Heart right ventricle (tissue), 16 donors: Measurements from ENCODE around the gene SFT2D3. TPM values are rescaled to one million over a fixed set of nuclear protein-coding genes. Genes with fewer than 3 reads are reported as not detected.

Experiments
- ATAC-seq, 8 donors: fragments of 200-7000 bp; cut with Tn5 transposase; one replicate each; pipeline ENCODE4 v1.9.1; 2020; ENCODE audit warnings: mild to moderate bottlenecking in 8 of 8, moderate library complexity in 8 of 8, moderate number of reproducible peaks in 1 of 8
- DNase-seq, 2 donors: peaks; one replicate each; pipeline ENCODE4 v3.0.0-alpha.2; 2020
- H3K27ac ChIP-seq, 10 donors: fragments of 200-600 bp; sonication (generic) in 2 of 10; one replicate each; pipeline versions ENCODE4 v1.5.0 to v1.8.0; 2020 to 2022; ENCODE audit warnings: mild to moderate bottlenecking in 3 of 10
- H3K27me3 ChIP-seq, 7 donors: fragments of 200-600 bp; one replicate each; pipeline ENCODE4 v1.8.0; 2021 to 2022; ENCODE audit warnings: mild to moderate bottlenecking in 2 of 7
- H3K36me3 ChIP-seq, 9 donors: fragments of 200-600 bp; sonication (generic) in 1 of 9; one replicate each; pipeline versions ENCODE4 v1.5.0 to v1.8.0; 2020 to 2022; ENCODE audit warnings: mild to moderate bottlenecking in 2 of 9
- H3K4me1 ChIP-seq, 9 donors: fragments of 200-600 bp; sonication (generic) in 1 of 9; one replicate each; pipeline versions ENCODE4 v1.5.0 to v1.8.0; 2020 to 2022; ENCODE audit warnings: mild to moderate bottlenecking in 4 of 9
- H3K4me3 ChIP-seq, 10 donors: fragments of 200-600 bp; sonication (generic) in 2 of 10; one replicate each; pipeline versions ENCODE4 v1.5.0 to v1.8.0; 2020 to 2022; ENCODE audit warnings: mild to moderate bottlenecking in 7 of 10, moderate library complexity in 2 of 10
- H3K9me3 ChIP-seq, 11 donors: fragments of 200-600 bp in 10 of 11; sonication (generic) in 2 of 11; one replicate each; pipeline versions ENCODE4 v1.5.0 to v1.8.0; 2013 to 2022; ENCODE audit warnings: mild to moderate bottlenecking in 2 of 11, control low read depth in 1 of 11, moderate library complexity in 1 of 11
- whole genome bisulfite sequencing, 2 donors: extraction: QIAGEN DNeasy Blood & Tissue Kit; methylation state at CpG; one replicate each; pipeline ENCODE4 v1.1.7; 2013; ENCODE audit warnings: inconsistent platforms in 1 of 2; 5-methylcytosine and 5-hydroxymethylcytosine counted together
- intact Hi-C, 10 donors: fragments of 100-400 bp; cut with DNase I; formaldehyde crosslinking; loops; one replicate each; pipeline versions ENCODE4 v1.11.1 to v1.14.2; 2022
- polyA plus RNA-seq, 2 donors: library from polyadenylated mRNA; stranded (reverse); fragments of 200-250 nt; gene quantifications; one replicate each; pipeline ENCODE4 v1.2.3, GENCODE V29; 2013
- total RNA-seq, 10 donors: library from RNA; stranded (reverse); fragmentation: NEBNext Ultra II Directional in 3 of 10; extraction: Animal tissue kit (Norgen Biotek cat#: 25700) in 3 of 10; gene quantifications; one replicate each; pipeline versions ENCODE4 v1.2.1 to v1.2.4, GENCODE V29; 2021 to 2023
- TF ChIP-seq, protein P1 (sequence below), 9 donors: fragments of 200-600 bp; sonication (generic) in 2 of 9; IDR thresholded peaks; one replicate each; pipeline versions ENCODE4 v1.5.0 to v1.8.0; 2021 to 2022; ENCODE audit warnings: antibody characterized with exemption in 9 of 9, mild to moderate bottlenecking in 5 of 9, moderate library complexity in 1 of 9
- donor health status: Arrhythmogenic right ventricular cardiomyopathy.
- donor health status: ischemic (EF 13 %, LVEDD 7.1; RV severe dilation, severe dysfunction).
- donor health status: healthy with polysubstance abuse.
- donor health status: DM: no; HTN: yes; CAD: no.
- donor health status: DM: no; HTN: no; CAD: no.
- donor health status: ischemic (EF 25% LVEDD 6.9; RV normal size, moderate dysfunction).
- donor health status: ischemic (EF 25% LVEDD 5.7; RV mildly dilated, moderate dysfunction).
- donor health status: healthy.
- donor health status: DM: yes; HTN: yes; CAD: no.
- donor health status: Ischemic cardiomyopathy.
- donor health status: ischemic (EF 35%, LVEDD 5.7; RV mildly dilated, moderate dysfunction).
- donor health status: nonischemic (EF 11% LVEDD 7.7; RV severe dilation, severe dysfunction).
- donor health status: DM: yes; HTN: yes; CAD: no.
- donor health status: PGD.
- donor health status: ischemic (EF 29% LVEDD 5.4; RV normal size, mild dysfunction).
- donor health status: nonischemic (EF 23%, LVEDD 6.1; RV moderate dilation, normal function).

SFT2D3 gene
- total and polyA plus RNA-seq, 12 donors: 2.2 to 5.6 (median 3.4) TPM

- TF ChIP-seq, protein P1, sequence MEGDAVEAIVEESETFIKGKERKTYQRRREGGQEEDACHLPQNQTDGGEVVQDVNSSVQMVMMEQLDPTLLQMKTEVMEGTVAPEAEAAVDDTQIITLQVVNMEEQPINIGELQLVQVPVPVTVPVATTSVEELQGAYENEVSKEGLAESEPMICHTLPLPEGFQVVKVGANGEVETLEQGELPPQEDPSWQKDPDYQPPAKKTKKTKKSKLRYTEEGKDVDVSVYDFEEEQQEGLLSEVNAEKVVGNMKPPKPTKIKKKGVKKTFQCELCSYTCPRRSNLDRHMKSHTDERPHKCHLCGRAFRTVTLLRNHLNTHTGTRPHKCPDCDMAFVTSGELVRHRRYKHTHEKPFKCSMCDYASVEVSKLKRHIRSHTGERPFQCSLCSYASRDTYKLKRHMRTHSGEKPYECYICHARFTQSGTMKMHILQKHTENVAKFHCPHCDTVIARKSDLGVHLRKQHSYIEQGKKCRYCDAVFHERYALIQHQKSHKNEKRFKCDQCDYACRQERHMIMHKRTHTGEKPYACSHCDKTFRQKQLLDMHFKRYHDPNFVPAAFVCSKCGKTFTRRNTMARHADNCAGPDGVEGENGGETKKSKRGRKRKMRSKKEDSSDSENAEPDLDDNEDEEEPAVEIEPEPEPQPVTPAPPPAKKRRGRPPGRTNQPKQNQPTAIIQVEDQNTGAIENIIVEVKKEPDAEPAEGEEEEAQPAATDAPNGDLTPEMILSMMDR (IDR thresholded peaks at IDR 0.05): no peak
- intact Hi-C loops: loop anchor here in 5 of 10 donors (2.0 to 10.0 kb wide), 7 partner anchors 16 to 160 kb away; no protein-coding TSS in a partner anchor
- H3K27ac ChIP-seq: peak overlapping the region; percentile 88 to 98 (median 97)
- H3K4me1 ChIP-seq: peaks cover 8 to 80% (median 52%) of the 10 kb centered on the region in 9 donors
- peak; percentile 28 to 47 (median 41) for ATAC-seq
- WGBS, 2 donors: 4% methylated on average over 60 to 72 of the region's 72 CpGs
- DNase-seq: peak in 1 of 2 donors; percentile 70
- no peaks in the 10 kb centered on the region for H3K9me3 ChIP-seq
- peaks cover 0 to 12% (median 0%) of the 10 kb centered on the region in 9 donors for H3K36me3 ChIP-seq
- H3K27me3 ChIP-seq: peaks cover 0 to 38% (median 0%) of the 10 kb centered on the region in 7 donors
- peak overlapping the region; percentile 57 to 95 (median 78) for H3K4me3 ChIP-seq
Measured at GRCh38 chr2:127674241-127675209, 26.8 kb upstream of the SFT2D3 start.

DNA sequence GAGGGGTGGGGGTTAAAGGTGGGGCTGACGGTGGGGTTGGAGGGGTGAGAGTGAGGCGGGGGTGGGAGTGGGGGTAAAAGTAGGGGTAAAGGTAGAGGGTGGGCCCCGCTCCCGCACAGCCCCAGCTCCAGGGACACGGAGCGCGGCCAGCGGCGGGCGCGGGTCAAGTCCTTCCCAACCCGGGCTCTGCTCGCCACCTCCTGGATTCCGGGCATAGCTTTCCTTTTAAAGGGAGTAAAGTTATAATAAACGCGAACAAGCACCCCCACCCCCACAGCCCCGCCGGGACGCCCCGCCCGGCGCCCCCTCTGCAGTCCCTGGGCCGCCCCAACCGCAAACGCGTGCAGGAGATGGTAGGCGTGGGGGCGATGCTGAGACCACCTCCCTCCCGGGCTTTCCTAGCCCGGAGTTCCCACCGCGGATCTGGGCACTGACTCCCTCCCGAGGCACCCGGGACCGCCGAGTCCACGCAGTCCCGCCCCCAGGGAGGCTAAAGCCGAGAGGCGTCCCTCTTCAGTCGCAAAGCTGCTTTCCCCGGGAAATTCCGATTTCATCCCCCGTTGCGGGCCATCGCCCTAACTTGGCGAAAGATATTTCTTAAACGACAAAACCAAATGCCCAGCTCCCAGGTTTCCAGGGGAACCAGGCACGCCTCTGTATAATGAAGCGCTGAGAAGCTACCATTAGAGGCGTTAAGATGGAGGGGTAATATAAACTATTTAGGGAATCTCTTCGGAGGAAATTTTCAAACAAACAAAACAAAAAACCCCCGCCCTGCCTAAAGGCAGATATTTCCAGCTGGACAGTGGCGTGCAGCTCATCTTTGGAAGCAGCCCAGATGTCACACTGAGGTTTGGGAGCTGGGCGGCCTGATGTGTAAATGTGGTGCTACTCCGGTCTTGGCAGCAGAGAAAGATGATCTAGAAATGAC lies 25.7 kb upstream of the SFT2D3 start, which contains the start of gene LIMS2:
Gene LIMS2 (minus strand): TSS at position 200 of the 931 bp plus-strand sequence. CDS start 506 bp downstream, outside the sequence.
- H3K4me1 ChIP-seq: peaks cover 8 to 75% (median 48%) of the 10 kb centered on the region in 9 donors
- H3K27ac ChIP-seq: peak within 1 kb of the TSS; percentile 88 to 98 (median 97)
- peak within 1 kb of the TSS; percentile 64 to 95 (median 78) for H3K4me3 ChIP-seq
- H3K9me3 ChIP-seq: no peaks in the 10 kb centered on the region
- peaks cover 0 to 5% (median 0%) of the 10 kb centered on the region in 9 donors for H3K36me3 ChIP-seq
- TF ChIP-seq, protein P1 (IDR thresholded peaks at IDR 0.05): peak in 7 of 9 donors; percentile 9 to 51 (median 43)
- peaks cover 0 to 38% (median 0%) of the 10 kb centered on the region in 7 donors for H3K27me3 ChIP-seq
- intact Hi-C loops: loop anchor here in 5 of 10 donors (2.0 to 10.0 kb wide), 7 partner anchors 17 to 161 kb away; no protein-coding TSS in a partner anchor
- ATAC-seq (peak; percentile 40 to 72 (median 60)), DNase-seq (peak; percentile 68 to 74)
- 1 to 2% methylated on average over 55 to 56 of the region's 56 CpGs for whole genome bisulfite sequencing, 2 donors

DNA sequence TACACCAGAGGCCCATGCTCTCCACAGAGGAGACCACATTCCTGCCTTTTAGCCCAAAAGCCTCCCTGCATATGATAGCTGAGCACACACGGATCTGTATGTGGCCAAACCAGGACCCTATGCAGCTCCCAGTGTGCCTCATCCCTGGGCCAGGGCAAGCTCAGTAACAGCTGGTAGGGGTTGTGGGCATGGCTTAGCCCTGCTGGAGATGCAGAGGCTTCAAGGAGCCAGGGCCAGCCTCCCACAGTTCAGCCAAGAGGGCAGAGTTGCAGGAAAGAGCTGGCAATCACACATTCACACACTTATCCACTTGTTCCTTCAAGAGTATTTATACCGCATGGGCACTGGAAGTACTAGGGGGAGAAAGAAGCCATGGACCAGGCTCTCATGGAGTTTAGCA lies 24.4 kb upstream of the SFT2D3 start:
- Histone ChIP-seq H3K27ac (peak overlapping the region in 2 of 10 donors; percentile 33 to 57), H3K9me3 (no peaks in the 10 kb centered on the region), H3K36me3 (no peaks in the 10 kb centered on the region), H3K4me3 (no peak overlapping the region), H3K27me3 (peaks cover 0 to 44% (median 0%) of the 10 kb centered on the region in 7 donors), H3K4me1 (peaks cover 1 to 75% (median 55%) of the 10 kb centered on the region in 9 donors)
- 57 to 68% methylated on average over 2 of the region's 2 CpGs for WGBS, 2 donors
- peak in 3 of 8 donors; percentile 2 to 14 (median 13) for ATAC-seq
- peak in 1 of 2 donors; percentile 36 for DNase-seq
- intact Hi-C loops: loop anchor here in 5 of 10 donors (5.0 to 10.0 kb wide), 5 partner anchors 35 to 162 kb away; no protein-coding TSS in a partner anchor
- TF ChIP-seq, protein P1 (IDR thresholded peaks at IDR 0.05): no peak
